Breast epithelium (tissue), 4 donors: ENCODE measurements around the gene PDP2. TPM values are rescaled to one million over a fixed set of nuclear protein-coding genes. Genes with fewer than 3 reads are reported as not detected.

Experiments
- DNase-seq, 2 donors: peaks; one replicate each; pipeline ENCODE4 v3.0.0-alpha.2; 2019; ENCODE audit warnings: low spot score in 2 of 2
- H3K27ac ChIP-seq, 2 donors: fragments of 200-600 bp; sonication (generic) in 1 of 2; one replicate each; pipeline ENCODE4 v1.5.1; 2016 to 2019; ENCODE audit warnings: mild to moderate bottlenecking in 1 of 2
- H3K27me3 ChIP-seq, 2 donors: fragments of 200-600 bp; sonication (generic) in 1 of 2; one replicate each; pipeline versions ENCODE4 v1.5.1 to v1.6.0; 2017 to 2019; ENCODE audit warnings: control low read depth in 1 of 2, mild to moderate bottlenecking in 1 of 2
- H3K36me3 ChIP-seq: fragments of 200-600 bp; one replicate; pipeline ENCODE4 v1.5.1; 2019
- H3K4me1 ChIP-seq, 2 donors: fragments of 200-600 bp; sonication (generic); one replicate each; pipeline ENCODE4 v1.5.1; 2016 to 2019; ENCODE audit warnings: control low read depth in 1 of 2
- H3K4me3 ChIP-seq, 3 donors: fragments of 200-600 bp; sonication (generic); 1 replicate in 2 of 3; 2 replicates in 1 of 3; pipeline ENCODE4 v1.5.1; 2016 to 2019; ENCODE audit warnings: mild to moderate bottlenecking in 3 of 3, moderate library complexity in 2 of 3
- H3K9me3 ChIP-seq, 2 donors: fragments of 200-600 bp; sonication (generic) in 1 of 2; one replicate each; pipeline ENCODE4 v1.5.1; 2016 to 2019; ENCODE audit warnings: control low read depth in 1 of 2
- POLR2A ChIP-seq: fragments of 450-650 bp; IDR thresholded peaks from one replicate; pipeline ENCODE4 v1.6.1; 2016; ENCODE audit warnings: antibody characterized with exemption, mild to moderate bottlenecking, moderate library complexity
- POLR2AphosphoS5 ChIP-seq, 3 donors: sonication (generic); formaldehyde crosslinking; IDR thresholded peaks; one replicate each; pipeline ENCODE4 v1.6.1; 2017; ENCODE audit warnings: antibody characterized with exemption in 3 of 3
- intact Hi-C: fragments of 100-400 bp; cut with DNase I; formaldehyde crosslinking; loops from one replicate; pipeline ENCODE4 v1.15.1; 2023; ENCODE audit warnings: low total_unique reads
- total RNA-seq, 3 donors: library from RNA; depleted of rRNA; stranded (reverse); fragments of >200 nt; gene quantifications; one replicate each; pipeline ENCODE4 v1.1.0, GENCODE V29; 2016
- TF ChIP-seq, protein P1 (sequence below), 3 donors: fragments of 450-650 bp; IDR thresholded peaks; one replicate each; pipeline ENCODE4 v1.5.1; 2016 to 2017; ENCODE audit warnings: antibody characterized with exemption in 3 of 3, mild to moderate bottlenecking in 3 of 3, moderate library complexity in 3 of 3

PDP2 gene
- total RNA-seq, 3 donors from 2014 or later = 8.8 to 18.6 (median 9.4) TPM

DNA sequence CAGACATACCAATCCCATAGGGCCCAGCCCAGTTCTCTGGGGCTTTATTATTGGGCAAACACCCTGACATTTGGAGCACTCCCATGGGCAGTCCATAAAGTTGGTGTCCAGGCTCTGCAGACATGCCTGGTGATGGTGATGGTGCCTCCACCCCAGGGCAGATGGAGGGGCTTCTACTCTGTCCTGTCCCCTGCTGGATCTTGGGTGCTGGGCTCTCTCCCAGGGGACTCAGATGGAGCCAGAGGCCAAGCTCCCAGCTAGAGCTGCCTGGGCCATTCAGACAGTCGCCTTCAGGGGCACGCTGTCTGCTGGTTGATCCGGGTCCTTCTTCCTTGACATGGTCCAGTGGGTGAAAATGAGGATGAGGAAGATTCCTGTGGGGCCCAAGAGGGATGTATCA lies 27.8 kb downstream of the PDP2 start:
- intact Hi-C loops = no loop called here
- Histone ChIP-seq H3K27ac (peak overlapping the region in 1 of 2 donors; percentile 7), H3K4me3 (no peak overlapping the region), H3K27me3 (no peaks in the 10 kb centered on the region), H3K36me3 (no peaks in the 10 kb centered on the region), H3K9me3 (no peaks in the 10 kb centered on the region), H3K4me1 (no peaks in the 10 kb centered on the region)
- no peak for DNase-seq
- no peak for TF ChIP-seq POLR2A
- TF ChIP-seq, protein P1, sequence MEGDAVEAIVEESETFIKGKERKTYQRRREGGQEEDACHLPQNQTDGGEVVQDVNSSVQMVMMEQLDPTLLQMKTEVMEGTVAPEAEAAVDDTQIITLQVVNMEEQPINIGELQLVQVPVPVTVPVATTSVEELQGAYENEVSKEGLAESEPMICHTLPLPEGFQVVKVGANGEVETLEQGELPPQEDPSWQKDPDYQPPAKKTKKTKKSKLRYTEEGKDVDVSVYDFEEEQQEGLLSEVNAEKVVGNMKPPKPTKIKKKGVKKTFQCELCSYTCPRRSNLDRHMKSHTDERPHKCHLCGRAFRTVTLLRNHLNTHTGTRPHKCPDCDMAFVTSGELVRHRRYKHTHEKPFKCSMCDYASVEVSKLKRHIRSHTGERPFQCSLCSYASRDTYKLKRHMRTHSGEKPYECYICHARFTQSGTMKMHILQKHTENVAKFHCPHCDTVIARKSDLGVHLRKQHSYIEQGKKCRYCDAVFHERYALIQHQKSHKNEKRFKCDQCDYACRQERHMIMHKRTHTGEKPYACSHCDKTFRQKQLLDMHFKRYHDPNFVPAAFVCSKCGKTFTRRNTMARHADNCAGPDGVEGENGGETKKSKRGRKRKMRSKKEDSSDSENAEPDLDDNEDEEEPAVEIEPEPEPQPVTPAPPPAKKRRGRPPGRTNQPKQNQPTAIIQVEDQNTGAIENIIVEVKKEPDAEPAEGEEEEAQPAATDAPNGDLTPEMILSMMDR (IDR thresholded peaks at IDR 0.05) = no peak

DNA sequence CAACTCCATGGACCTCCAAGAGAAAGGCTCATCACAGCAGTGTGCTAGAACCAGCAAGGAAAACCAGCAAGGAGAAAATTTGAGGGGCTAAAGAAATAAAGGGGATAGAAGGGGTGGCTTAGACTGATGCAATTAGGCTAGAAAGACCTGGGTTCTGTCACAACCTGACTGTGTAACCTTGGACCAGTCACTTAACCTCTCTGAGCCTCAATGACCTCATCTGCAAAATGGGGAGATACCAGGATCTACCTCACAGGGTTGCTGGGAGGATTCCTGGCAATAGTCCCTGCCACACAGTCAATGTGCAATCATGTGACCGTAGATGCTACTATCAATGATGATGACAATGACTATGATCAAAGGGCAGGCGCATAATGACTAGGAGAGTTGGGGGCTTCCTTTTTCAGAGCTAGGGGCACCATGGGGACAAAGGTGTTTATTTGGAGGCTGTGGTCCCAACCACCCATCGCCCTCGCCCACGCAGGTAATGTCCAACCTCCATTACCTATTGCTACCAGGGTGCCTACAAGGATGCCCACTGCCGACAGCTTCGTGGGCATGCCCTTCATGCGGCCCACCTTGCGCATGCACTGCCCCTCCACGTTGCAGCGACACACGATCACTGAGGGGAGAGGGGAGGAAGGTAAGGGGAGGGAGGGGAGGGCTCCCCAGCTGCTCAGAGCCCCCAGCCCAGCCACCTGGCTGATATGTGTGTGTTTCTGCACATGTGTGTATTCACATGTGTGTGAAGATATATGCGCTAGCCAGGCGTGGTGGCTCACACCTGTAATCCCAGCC lies 28.6 kb downstream of the PDP2 start:
- Histone ChIP-seq H3K36me3 (no peaks in the 10 kb centered on the region), H3K27me3 (no peaks in the 10 kb centered on the region), H3K27ac (no peak overlapping the region), H3K4me1 (no peaks in the 10 kb centered on the region), H3K4me3 (no peak overlapping the region), H3K9me3 (no peaks in the 10 kb centered on the region)
- DNase-seq = no peak
- TF ChIP-seq, protein P1 (IDR thresholded peaks at IDR 0.05) = no peak
- no peak for TF ChIP-seq POLR2A
- TF ChIP-seq POLR2AphosphoS5 (IDR thresholded peaks at IDR 0.05) = no peak
- intact Hi-C loops = no loop called here

DNA sequence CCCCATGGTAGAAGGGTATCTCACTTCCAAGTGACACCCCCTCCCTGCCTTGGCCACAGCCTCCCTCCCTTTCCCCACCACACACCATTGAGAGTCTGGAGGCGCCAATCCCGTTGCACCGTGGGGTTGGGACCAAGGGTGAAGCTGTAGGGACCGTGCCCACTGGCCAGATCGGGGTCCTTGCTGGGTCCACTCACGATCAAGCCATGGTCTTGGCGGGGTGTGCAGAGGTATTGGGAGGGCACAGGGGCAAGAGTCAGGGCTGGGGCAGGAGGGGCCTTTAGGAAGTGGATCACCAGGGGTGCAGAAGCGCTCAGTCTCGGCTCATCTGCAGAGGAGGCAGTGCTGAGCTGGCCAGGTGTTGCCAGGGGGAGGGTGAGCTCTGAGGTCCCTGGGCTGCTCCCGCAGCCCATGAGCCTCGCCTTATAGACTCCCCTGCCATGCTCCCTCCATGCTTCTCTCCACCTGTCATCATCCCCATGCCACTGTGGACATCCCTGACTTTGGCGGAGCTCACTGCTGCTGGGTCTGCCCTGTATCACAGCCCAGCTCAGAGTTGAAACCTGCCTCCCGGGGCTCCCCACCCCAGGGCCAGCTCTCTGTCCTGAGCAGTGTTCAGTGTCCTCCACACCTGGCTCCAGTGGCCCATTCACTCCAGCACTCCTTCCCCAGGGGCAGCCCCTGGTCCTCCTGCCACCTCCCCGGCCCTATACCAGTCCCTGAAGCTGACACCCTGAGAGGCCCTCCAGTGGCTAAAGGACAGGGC lies 30.0 kb downstream of the PDP2 start:
- DNase-seq = no peak
- intact Hi-C loops = no loop called here
- Histone ChIP-seq H3K27ac (no peak overlapping the region), H3K27me3 (no peaks in the 10 kb centered on the region), H3K4me1 (no peaks in the 10 kb centered on the region), H3K9me3 (no peaks in the 10 kb centered on the region), H3K4me3 (no peak overlapping the region), H3K36me3 (no peaks in the 10 kb centered on the region)
- TF ChIP-seq POLR2A (no peak), POLR2AphosphoS5 (IDR thresholded peaks at IDR 0.05) (no peak)
- TF ChIP-seq, protein P1 (IDR thresholded peaks at IDR 0.05) = no peak

DNA sequence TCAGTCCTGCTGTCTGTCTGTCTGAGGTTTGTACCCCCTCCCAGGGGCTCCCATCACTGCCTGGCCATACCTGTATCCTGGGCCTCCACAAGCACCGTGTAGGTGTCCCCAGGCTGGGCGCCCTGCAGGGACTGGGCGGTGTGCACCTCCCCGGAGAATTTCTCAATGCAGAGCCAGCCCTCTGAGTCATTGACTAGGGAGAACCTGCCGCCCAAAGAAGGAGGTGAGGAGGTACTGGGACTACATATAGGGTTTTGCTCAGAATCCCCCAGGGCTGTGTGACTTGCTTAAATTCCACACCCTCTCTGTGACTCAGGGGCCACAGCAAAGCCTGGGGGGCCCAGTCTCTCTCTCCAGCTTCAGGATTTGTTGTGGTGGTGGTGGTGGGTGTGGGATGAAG lies 30.8 kb downstream of the PDP2 start:
- Histone ChIP-seq H3K9me3 (no peaks in the 10 kb centered on the region), H3K36me3 (no peaks in the 10 kb centered on the region), H3K27ac (no peak overlapping the region), H3K4me1 (no peaks in the 10 kb centered on the region), H3K4me3 (no peak overlapping the region), H3K27me3 (no peaks in the 10 kb centered on the region)
- DNase-seq = no peak
- TF ChIP-seq POLR2AphosphoS5 (IDR thresholded peaks at IDR 0.05) = no peak
- TF ChIP-seq POLR2A = no peak
- TF ChIP-seq, protein P1 (IDR thresholded peaks at IDR 0.05) = no peak
- intact Hi-C loops = no loop called here

DNA sequence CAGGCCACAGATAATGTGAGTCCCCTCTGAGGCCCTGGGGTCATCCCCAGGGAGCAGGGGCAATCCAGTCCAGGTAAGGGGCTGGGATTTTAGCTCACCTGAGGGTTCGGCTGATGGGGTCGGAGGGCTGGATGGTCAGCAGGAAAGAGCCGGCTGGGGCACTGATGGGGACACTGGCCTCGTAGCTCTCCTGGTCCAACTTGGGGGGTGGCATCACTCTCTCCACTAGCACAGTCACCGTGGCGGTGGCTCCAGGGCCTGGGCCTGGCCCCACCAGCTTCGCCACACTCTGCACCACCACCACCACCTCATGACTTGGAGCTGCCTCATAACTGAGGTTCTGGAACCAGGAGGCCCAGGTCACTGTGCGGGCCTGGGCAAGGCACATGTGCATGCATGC lies 31.5 kb downstream of the PDP2 start:
- H3K27me3 ChIP-seq = no peaks in the 10 kb centered on the region
- H3K4me3 ChIP-seq = no peak overlapping the region
- DNase-seq = no peak
- TF ChIP-seq, protein P1 (IDR thresholded peaks at IDR 0.05) = no peak
- TF ChIP-seq POLR2AphosphoS5 (IDR thresholded peaks at IDR 0.05) = no peak
- TF ChIP-seq POLR2A = no peak
- intact Hi-C loops = no loop called here
- H3K9me3 ChIP-seq = no peaks in the 10 kb centered on the region
- H3K36me3 ChIP-seq = no peaks in the 10 kb centered on the region
- H3K4me1 ChIP-seq = no peaks in the 10 kb centered on the region
- no peak overlapping the region for H3K27ac ChIP-seq
